Measurements from ENCODE around the gene BAK1.

GRCh38 chr6:33628401-33628964 lies 48.4 kb upstream of the BAK1 start:
- TF ChIP-seq SUZ12 (IDR thresholded peaks at IDR 0.05; ENCODE audit: low read depth, low read length) (no peak), ZNF414 (CRISPR knock-in tag; IDR thresholded peaks at IDR 0.05) (no peak), FOXK1 (CRISPR knock-in tag; IDR thresholded peaks at IDR 0.05; ENCODE audit: borderline replicate concordance, low read depth) (no peak), ZNF44 (CRISPR knock-in tag; IDR thresholded peaks at IDR 0.05) (no peak), KLF16 (CRISPR knock-in tag; IDR thresholded peaks at IDR 0.05) (no peak), ZNF451 (CRISPR knock-in tag; IDR thresholded peaks at IDR 0.05) (no peak), E2F1 (CRISPR knock-in tag; IDR thresholded peaks at IDR 0.05) (no peak), ZNF318 (CRISPR knock-in tag; IDR thresholded peaks at IDR 0.05) (no peak), PAWR (CRISPR knock-in tag; IDR thresholded peaks at IDR 0.05; ENCODE audit: borderline replicate concordance) (no peak), DPF2 (CRISPR knock-in tag; IDR thresholded peaks at IDR 0.05; ENCODE audit: borderline replicate concordance, low read depth) (no peak)

Data from HepG2 (cell line).